Measurements from ENCODE around the gene SCARB1. TPM values are rescaled to one million over a fixed set of nuclear protein-coding genes. Genes with fewer than 3 reads are reported as not detected.

The SCARB1 gene
- total RNA-seq, 4 donors from 2014 or later = 2.1 to 37.0 (median 9.6) TPM

GRCh38 chr12:124770728-124771127 is 92.9 kb downstream of the SCARB1 start:
- no peaks in the 10 kb centered on the region for H3K9me3 ChIP-seq
- no peak overlapping the region for H3K27ac ChIP-seq
- H3K4me3 ChIP-seq = no peak overlapping the region
- no peaks in the 10 kb centered on the region for H3K27me3 ChIP-seq
- no peak for TF ChIP-seq POLR2A (IDR thresholded peaks at IDR 0.05)
- TF ChIP-seq, protein P1, sequence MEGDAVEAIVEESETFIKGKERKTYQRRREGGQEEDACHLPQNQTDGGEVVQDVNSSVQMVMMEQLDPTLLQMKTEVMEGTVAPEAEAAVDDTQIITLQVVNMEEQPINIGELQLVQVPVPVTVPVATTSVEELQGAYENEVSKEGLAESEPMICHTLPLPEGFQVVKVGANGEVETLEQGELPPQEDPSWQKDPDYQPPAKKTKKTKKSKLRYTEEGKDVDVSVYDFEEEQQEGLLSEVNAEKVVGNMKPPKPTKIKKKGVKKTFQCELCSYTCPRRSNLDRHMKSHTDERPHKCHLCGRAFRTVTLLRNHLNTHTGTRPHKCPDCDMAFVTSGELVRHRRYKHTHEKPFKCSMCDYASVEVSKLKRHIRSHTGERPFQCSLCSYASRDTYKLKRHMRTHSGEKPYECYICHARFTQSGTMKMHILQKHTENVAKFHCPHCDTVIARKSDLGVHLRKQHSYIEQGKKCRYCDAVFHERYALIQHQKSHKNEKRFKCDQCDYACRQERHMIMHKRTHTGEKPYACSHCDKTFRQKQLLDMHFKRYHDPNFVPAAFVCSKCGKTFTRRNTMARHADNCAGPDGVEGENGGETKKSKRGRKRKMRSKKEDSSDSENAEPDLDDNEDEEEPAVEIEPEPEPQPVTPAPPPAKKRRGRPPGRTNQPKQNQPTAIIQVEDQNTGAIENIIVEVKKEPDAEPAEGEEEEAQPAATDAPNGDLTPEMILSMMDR (IDR thresholded peaks at IDR 0.05) = no peak
- H3K36me3 ChIP-seq = no peaks in the 10 kb centered on the region
- peaks cover 5 to 12% of the 10 kb centered on the region in 2 donors for H3K4me1 ChIP-seq
- intact Hi-C loops (cut with DNase I; ENCODE audit: low total_unique reads) = loop anchor here (5.0 kb wide), 1 partner anchor 728 kb away; no protein-coding TSS in a partner anchor
- DNase-seq = no peak

DNA sequence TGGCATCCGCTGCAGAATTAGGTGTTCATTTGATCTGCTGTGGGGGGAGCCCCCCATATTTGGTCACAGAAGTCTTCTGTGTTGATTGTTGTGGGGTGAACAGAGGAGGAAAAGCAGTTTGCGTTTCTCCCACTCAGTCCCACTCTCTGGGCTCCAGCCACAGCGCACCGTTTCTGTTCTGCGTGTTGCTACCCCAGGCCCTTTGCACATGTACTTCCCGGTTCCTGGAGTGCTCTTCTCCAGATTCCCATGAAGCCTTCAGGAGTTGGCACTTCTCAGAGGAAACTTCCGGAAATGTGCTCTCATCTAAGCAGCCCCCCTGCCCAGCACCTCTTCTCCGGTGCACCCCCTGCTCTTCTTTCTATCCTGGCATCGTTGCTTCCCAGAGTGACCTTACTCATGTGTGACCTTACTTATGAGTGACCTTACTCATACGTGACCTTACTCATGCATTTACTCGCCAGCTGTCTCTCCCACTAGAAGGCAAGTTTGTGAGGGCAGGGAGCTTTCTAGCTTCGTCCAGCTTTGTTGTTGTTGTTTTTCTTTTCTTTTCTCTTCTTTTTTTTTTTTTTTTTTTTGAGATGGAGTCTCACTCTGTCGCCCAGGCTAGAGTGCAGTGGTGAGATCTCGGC is 93.7 kb downstream of the SCARB1 start:
- H3K27me3 ChIP-seq = no peaks in the 10 kb centered on the region
- peaks cover 5 to 17% of the 10 kb centered on the region in 2 donors for H3K4me1 ChIP-seq
- DNase-seq = no peak
- intact Hi-C loops (cut with DNase I; ENCODE audit: low total_unique reads) = loop anchor here (5.0 to 10.0 kb wide), 3 partner anchors 205 to 728 kb away; partner anchors contain the start of gene NCOR2
- TF ChIP-seq, protein P1 (IDR thresholded peaks at IDR 0.05) = no peak
- TF ChIP-seq POLR2A (IDR thresholded peaks at IDR 0.05) = no peak
- H3K36me3 ChIP-seq = no peaks in the 10 kb centered on the region
- H3K27ac ChIP-seq = no peak overlapping the region
- no peak overlapping the region for H3K4me3 ChIP-seq
- H3K9me3 ChIP-seq = no peaks in the 10 kb centered on the region

DNA sequence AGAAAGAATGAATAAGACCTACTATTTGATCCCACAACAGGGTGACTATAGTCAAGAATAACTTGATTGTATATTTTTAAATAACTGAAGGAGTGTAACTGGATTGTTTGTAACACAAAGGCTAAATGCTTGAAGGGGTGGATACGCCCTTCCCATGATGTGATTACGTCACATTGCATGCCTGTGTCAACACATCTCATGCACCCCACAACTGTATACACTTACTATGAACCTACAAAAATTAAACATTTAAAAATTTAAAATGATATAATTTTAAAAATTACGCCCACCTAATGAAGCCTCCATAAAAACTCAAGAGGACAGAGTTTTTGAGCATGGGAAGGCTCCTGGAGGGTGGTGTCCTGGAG is 94.5 kb downstream of the SCARB1 start:
- Histone ChIP-seq H3K4me3 (no peak overlapping the region), H3K27ac (no peak overlapping the region), H3K9me3 (peaks cover 0 to 5% of the 10 kb centered on the region in 2 donors), H3K27me3 (no peaks in the 10 kb centered on the region), H3K4me1 (peaks cover 5 to 17% of the 10 kb centered on the region in 2 donors), H3K36me3 (no peaks in the 10 kb centered on the region)
- intact Hi-C loops (cut with DNase I; ENCODE audit: low total_unique reads) = loop anchor here (10.0 kb wide), 2 partner anchors 204 to 384 kb away; partner anchors contain the start of gene NCOR2
- TF ChIP-seq, protein P1 (IDR thresholded peaks at IDR 0.05) = no peak
- no peak for TF ChIP-seq POLR2A (IDR thresholded peaks at IDR 0.05)
- DNase-seq = no peak

DNA sequence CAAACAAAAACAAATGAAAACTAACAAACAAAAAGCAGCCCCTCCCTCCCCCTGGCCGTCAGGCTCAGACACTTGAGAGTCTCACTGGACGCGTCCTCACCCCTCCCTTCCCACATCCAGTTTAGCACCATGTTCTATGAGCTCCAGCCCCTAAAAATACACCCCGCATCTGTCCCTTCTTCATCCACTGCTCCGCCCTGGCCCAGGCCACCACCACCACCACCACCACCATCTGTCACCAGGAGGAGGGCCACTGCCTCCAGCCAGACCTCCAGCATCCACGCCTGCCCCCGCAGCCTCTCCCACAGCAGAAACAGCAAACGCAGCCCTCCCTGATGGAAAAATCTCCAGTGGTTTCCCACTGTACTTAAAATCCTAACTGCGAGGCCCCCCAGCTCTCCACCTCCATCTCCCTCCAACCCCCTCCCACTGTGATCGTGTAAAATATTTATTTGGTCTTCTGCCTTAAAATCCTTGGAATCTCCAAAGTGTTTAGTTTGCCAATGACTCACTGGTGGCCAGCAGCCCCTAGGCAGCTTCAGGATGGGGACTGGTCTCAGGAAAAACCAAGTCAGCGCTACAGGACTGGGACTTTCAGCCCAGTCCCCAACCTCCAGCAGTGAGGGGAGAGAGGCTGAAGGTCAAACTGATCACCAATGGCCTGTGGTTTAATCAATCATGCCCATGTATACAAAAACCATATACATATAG is 95.1 kb downstream of the SCARB1 start:
- no peak for DNase-seq
- H3K4me1 ChIP-seq = peaks cover 5 to 17% of the 10 kb centered on the region in 2 donors
- H3K27me3 ChIP-seq = no peaks in the 10 kb centered on the region
- no peak overlapping the region for H3K4me3 ChIP-seq
- H3K9me3 ChIP-seq = peaks cover 0 to 5% of the 10 kb centered on the region in 2 donors
- no peak overlapping the region for H3K27ac ChIP-seq
- intact Hi-C loops (cut with DNase I; ENCODE audit: low total_unique reads) = loop anchor here (10.0 kb wide), 2 partner anchors 204 to 384 kb away; partner anchors contain the start of gene NCOR2
- no peaks in the 10 kb centered on the region for H3K36me3 ChIP-seq
- TF ChIP-seq, protein P1 (IDR thresholded peaks at IDR 0.05) = no peak
- TF ChIP-seq POLR2A (IDR thresholded peaks at IDR 0.05) = no peak
